Posterior vena cava (tissue), 2 donors: ENCODE results near the gene SENP8. TPM values are rescaled to one million over a fixed set of nuclear protein-coding genes. Genes with fewer than 3 reads are reported as not detected.

ENCODE experiments used
- DNase-seq: peaks from one replicate; pipeline ENCODE4 v3.0.0-alpha.2; 2020; ENCODE audit warnings: low spot score
- intact Hi-C, 2 donors: fragments of 100-400 bp; cut with DNase I; formaldehyde crosslinking; loops; one replicate each; pipeline versions ENCODE4 v1.14.1 to v1.14.2; 2022 to 2023
- total RNA-seq, 2 donors: library from RNA; stranded (reverse); fragmentation: NEBNext Ultra II Directional; extraction: Animal tissue kit (Norgen Biotek cat#: 25700); gene quantifications; one replicate each; pipeline ENCODE4 v1.2.1, GENCODE V29; 2021
- donor health status: DM: yes; HTN: yes; CAD: no.
- donor health status: DM: yes; HTN: yes; CAD: no.

The SENP8 gene
- total RNA-seq, 2 donors from 2014 or later = 1.9 to 2.3 TPM

DNA sequence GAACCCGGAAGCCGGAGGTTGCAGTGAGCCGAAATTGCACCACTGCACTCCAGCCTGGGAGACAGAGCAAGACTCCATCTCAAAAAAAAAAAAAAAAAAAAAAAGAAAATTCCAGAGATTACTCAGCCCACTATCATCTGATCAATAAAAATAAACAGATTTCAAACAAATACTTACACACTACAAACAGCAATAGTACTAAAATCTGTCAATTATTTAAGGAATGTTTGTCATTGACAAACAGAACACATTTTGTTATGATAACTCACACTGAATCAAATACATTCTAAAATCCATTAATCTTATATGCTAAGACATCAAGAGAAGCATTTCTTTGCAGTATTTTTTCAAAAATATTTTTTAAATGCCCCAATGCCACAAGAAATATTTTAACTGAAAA lies 7.8 kb upstream of the SENP8 start:
- no peak for DNase-seq
- intact Hi-C loops = no loop called here

DNA sequence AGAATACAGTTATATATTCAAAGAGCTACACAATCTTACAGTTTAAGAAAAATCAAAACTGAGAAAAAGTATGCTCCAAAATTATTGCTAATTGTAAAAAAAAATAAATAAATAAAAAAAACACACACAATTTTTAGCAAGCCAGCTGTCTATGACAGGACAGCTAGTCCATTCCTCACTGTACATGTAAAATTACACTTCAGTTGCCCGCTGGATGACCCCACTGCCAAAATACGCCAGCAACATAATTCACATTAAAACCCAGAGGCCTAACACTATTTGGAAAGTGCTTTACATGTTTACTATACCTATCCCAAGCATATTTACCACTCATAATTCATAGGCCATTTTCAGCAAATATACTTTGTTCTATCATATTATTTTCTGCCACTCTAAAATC lies 6.1 kb upstream of the SENP8 start:
- DNase-seq = no peak
- intact Hi-C loops = no loop called here

DNA sequence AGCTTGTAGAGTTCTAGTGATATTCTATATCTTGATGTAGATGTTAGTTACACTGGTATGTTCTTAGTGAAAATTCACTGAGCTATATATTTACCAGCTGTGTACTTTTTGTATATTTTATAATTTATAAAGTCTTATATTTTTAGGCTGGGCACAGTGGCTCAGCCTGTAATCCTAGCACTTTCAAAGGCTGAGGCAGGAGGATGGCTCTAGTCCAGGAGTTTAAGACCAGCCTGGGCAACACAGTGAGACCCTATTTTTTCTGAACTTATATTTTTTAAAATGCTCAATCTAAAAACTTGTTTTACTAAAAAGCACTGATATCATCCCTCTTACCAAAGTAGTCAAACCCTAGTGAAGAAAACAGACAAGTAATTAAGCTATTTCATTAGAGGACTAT lies 5.4 kb upstream of the SENP8 start:
- DNase-seq = no peak
- intact Hi-C loops = no loop called here

DNA sequence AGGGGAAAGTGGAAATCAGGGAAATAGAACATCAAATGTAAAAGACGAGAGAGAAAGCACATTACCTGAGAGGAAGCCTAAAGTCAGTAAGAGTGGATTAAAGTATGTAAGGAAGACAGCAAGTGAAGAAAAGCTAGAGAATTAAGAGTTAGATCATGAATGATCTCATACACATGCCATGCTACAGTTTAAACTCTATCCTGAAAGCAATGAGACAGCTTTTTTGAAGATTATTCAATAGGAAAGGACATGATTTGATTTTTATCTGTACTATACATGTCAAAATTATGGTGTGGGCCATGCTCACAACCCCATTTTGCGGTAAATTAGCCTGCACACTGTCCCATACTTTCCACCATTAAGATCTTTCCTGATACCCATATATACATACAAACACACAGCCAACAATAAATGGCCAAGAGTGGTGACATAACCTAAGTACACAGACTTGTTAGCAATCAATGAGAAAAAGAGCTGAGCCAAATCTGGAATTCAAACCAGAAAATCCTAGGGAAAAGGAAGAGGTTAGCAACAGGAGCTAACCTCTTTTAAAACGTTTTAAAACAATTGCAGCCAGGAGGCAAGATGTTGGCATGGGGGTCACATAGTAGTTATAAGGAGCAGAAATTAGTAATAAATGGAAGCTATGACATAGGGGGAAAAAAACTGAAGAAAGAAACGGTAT lies 4.7 kb upstream of the SENP8 start:
- intact Hi-C loops = no loop called here
- DNase-seq = no peak

DNA sequence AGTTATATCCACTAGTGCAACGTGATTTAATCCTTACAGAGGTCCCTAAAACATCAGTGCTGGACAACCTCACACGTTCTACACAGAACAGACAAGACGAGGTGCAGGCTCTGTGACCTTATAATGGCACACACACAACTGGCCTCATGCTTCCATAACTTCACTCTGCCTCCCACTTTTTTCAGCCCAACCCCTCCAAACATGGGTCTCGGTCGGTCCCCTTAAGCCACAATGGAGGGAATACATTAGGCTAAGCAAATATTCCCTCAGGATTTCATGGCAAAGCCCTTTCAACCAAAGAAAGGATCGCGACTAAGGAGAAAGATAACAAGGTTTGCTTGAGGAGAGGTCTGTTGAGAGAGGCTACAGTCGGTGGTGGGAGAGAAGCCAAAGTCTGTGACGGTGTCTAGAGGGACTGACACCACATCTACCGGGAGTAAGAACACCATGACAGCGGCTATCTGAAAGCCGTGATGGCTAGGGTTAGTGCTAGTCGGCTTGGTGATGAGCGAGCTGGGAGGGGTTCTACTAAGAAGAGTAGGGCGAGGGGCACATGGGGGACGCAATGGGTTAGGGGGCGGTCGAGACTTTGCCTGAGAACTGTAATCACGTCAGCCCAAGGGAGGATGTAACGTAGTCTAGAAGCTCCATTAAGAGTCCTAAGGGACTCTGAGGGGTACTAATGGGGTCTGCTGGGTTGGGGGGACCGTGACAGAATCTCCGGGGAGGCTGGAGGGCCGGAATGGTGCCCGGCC lies 1.3 kb upstream of the SENP8 start:
- intact Hi-C loops = loop anchor here in 1 of 2 donors (5.0 kb wide), 1 partner anchor 155 kb away; the partner anchor contains the start of gene PARP6
- no peak for DNase-seq

DNA sequence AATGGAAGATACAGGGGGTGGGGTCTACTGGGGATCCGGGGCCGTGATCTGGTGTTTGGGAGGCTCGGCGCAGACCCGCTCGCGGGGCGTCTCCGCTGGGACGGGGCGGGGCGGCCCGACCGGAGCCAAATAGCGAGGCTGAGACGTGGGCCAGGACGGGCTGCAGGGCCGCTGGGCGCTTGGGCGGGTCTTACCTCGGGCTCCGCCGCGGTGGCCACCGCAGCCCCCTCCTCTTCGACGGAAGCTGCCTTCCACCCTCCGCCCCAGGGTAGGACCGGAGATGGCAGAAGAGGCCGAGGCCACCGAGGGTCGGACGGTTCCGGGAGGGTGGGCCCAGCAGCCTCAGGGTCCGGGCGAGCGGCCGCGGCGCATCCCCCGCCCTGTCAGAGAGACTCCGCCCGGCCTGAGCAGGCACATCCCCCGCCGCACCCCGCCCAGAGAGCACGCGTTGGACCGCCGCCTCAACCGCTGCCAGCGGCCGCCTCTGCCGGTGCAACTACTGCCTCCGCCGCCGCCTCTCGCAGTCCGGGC lies 652 bp upstream of the SENP8 start:
- intact Hi-C loops = loop anchor here in 1 of 2 donors (5.0 kb wide), 1 partner anchor 155 kb away; the partner anchor contains the start of gene PARP6
- DNase-seq = peak; percentile 94

DNA sequence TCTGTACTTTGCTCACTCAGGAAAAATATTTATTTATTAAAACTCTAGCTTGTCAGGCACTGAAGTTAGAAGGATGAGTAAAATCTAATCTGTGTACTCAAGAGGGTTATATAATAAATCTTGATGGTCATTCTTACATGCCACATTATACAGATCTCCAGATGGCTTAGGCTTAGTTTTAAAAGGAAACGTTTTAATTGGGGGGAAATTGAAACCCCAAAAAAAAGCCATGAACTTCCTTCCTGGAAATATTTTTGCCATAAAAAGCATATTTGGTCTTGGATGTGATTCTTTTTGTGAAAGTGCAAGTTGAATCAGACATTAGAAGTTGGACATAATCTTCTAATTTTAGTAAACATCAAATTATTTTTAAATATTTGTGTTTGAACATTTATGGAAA lies 6.0 kb downstream of the SENP8 start:
- no peak for DNase-seq
- intact Hi-C loops = no loop called here

DNA sequence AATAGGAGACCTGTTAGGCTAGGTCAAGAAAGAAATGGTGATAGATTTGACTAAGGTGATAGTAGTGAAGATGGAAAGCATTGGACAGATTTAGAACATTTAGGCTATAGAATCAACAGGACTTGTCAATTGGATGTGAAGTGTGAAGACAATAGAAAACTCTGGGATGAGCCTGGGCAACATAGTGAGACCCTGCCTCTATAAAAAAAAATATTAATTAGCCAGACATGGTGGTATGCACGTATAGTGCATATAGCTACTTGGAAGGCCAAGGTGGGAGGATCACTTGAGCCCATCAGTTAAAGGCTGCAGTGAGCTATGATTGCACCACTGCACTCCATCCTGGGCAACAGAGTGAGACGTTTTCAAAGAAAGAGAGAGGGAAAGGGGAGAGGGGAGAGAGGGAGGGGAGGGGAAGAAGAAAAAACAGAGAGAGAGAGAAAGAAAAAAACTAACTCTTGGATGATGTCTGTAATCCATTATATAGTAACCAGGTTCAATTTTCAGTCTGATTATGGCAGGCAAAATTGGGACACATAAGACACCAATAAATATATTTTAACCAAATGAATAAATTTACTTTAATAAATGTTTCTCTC lies 9.6 kb downstream of the SENP8 start:
- no peak for DNase-seq
- intact Hi-C loops = no loop called here

DNA sequence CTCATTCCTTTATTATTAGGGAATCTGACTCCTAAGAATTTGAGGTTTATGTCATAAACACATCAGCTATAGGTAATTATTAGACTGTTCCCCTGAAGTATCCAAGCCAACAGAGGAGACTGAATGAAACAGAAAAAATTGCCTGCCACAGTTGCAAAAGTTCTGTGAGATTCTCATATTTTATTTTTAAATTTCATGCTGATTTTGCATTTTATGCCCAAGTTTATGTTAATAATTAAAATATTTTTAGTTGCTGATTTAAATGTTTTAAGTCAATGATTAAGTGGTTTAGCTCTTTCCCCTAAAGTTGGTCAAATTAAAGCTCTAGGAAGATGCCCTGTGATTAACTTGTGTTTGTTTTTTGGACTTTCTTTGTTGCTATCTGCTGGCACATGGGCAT lies 10.2 kb downstream of the SENP8 start:
- DNase-seq = no peak
- intact Hi-C loops = no loop called here

DNA sequence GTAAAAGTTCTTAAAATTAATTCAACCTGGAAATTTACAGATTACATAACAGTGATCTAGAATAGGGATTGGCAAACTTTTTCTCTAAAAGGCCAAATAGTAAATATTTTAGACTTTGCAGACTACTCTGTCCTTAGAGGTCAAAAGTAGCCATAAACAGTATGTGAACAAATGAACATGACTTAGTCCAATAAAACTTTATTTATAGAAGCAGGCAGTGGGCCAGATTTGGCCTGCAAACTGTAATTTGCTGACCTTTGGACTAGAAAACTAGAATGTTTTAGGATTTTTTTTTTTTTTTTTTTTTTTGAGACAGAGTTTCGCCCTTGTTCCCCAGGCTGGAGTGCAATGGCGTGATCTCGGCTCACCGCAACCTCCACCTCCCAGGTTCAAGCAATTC lies 12.1 kb downstream of the SENP8 start:
- intact Hi-C loops = no loop called here

DNA sequence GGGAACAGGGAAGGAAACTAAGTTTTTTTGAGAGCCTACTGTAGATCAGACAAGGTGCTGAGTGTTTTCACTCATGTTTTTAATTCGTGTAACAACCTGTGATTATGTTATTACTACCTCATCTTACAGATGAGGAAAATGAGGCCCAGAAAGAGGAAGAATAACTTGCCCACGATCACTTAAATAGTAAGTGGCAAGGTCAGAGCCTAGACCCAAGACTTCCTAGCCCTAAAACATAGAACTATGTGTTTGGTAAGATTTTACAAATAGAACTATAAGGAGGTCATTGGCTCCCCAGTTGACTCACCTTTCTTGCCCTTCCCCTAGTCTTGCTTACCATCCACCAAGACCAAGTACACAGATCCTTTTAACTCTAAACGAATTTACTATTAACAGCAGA lies 13.7 kb downstream of the SENP8 start:
- DNase-seq = no peak
- intact Hi-C loops = no loop called here

More for the DNA sequence above, 12.1 kb downstream of the SENP8 start:
- no peak for DNase-seq

DNA sequence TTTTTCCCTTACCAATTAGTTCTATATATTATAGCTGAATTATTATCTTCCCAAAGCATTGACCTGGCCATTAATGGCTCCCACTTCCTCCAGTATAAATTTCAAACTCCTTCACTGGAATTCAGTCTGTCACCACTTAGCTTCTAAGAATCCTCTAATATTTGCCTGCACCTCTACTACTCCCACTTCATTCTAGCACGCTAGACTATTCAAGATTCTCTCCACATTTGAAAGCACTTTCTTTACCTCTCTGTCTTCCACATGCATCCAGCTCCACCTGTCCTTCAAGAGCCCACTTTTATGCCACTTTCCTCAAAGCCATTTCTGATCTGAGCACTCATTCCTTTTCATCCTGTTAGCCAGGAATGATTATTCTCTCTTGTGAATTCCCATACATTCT lies 15.0 kb downstream of the SENP8 start:
- intact Hi-C loops = no loop called here
- DNase-seq = no peak

DNA sequence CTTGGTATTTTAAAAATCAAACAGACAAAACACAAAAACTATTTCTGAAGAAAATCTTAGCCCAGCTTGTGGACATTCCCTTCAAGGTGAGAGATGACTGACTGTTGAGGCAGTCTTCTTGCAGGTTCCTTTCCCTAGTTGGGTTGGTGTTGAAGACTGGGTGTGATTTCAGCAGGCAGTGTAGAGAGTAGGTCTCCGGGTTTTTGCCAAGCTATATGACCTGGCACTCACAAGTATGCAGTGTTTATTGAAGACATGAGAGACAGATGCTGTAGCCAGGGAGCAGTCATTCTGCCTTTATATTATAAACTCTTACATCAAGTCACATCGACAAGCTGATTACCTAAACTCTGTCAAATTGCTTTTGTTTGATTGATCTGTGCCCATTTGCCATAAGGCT lies 17.5 kb downstream of the SENP8 start:
- intact Hi-C loops = no loop called here
- no peak for DNase-seq

DNA sequence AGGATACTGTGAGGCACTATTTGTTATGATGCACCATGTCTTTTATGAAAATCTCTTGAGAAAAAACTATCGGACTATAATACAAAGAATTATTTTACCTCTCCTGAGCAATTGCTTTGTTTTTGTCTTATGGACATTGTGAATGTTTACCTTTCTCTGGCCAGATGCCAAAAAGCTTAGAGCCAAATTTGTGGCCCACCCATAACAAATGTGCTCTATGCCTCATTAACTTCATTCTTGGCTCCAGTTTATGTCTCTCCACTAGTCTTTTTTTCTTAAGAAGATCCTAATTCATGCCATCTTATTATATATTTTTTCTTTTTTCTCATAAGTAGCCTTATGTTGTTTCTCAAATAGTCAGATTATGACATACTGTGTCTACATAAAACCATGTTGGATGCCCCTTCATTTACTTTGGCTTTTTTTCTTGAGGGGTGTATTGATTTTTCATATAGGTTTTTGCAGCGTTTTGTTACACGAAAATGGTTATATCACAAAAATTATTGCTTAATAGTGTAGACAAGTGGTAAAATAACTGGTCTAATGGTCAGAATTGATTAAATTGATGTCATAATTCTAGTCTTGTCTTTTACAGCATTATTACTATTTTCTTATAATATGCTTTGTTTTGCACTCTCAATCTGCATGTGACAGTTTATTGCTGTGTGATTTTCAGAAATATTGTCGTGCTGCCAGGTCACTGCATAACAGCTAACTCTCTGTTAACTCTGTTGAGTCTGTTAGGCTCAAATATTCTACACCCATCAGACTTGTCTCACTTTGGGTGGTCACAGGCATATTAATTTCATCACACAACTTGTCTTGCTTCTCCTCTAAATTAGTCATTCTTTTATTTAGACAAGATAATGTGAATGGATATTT lies 18.2 kb downstream of the SENP8 start:
- no peak for DNase-seq
- intact Hi-C loops = no loop called here

DNA sequence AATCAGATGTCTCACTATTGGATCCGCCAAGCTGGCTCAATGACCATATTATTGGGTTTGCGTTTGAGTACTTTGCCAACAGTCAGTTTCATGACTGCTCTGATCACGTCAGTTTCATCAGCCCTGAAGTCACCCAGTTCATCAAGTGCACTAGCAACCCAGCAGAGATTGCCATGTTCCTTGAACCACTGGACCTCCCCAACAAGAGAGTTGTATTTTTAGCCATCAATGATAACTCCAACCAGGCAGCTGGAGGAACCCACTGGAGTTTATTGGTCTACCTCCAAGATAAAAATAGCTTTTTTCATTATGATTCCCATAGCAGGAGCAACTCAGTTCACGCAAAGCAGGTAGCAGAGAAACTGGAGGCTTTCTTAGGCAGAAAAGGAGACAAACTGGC lies 21.5 kb downstream of the SENP8 start:
- no peak for DNase-seq
- intact Hi-C loops = no loop called here

DNA sequence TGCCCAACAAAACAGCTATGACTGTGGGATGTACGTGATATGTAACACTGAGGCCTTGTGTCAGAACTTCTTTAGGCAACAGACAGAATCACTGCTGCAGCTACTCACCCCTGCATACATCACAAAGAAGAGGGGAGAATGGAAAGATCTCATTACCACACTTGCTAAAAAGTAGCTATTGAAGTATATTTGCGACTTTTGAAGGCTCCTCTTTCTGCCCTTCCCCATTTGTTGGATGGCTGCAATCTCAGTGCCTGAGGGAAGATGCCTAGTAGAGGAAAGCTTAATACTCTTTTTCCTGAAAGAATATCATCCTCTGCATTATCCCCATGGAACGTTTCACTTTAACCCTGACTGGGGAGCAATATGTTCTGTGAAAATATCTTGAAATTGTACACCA lies 21.9 kb downstream of the SENP8 start:
- intact Hi-C loops = no loop called here

DNA sequence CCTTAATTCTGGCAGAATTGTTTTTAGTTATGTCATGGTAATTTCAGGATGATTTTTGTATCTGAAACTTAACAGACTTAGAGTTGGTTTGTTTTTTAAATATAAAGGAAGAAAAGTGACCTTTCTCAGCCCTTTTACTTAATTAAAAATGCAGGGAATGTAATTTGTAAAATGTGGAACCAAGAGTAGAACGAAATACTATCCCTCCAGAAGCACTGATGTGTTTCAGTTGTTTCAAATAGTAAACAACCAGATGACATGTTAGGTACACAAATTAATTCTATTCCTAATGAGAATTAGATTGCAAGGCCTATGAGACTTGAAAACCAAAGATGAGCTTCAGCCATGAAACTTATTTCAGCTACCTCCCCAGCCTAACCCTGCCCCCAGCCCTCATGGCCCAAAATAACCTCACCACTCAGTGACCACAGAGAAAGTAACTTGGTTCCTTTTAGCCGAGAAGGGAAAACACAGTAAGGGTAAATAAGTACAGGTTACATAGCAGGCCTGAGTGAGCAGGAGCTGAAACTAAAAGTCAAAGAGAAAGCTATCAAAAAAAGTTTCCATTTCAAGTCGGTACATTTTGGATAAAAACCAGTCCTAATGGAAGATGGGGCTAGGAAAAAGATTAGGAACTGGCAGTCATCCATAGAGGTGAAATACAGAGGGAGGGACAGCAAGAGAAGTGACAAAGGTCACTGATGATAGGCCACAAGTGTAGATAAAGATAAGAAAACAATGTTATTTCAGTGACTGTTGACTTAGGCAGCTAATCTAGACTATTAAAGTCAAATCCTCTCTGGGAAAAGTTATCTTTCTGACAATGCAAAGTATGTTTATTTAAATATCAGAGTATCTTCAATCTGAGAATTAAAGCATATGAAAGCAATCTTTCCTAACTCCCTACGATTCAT lies 23.2 kb downstream of the SENP8 start:
- intact Hi-C loops = no loop called here
- no peak for DNase-seq

More for the DNA sequence above, 21.9 kb downstream of the SENP8 start:
- DNase-seq = no peak

DNA sequence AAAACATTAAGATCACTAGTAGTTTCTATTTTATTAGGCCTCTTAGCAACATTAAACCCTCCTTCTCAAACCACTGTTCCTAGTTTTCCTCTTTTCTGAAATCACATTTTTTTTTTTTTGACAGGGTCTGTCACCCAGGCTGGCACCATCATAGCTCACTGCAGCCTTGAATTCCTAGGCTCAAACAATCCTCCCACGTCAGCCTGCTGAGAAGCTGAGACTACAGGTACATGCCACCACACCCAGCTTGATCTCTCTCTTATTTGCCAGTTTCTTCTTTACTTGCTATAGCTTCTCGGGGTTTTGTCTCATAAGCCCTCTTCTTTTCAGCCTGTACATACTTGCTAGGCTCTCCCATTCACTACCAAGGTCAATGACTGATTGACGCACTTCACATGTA lies 28.0 kb downstream of the SENP8 start:
- intact Hi-C loops = no loop called here
- DNase-seq = no peak
